Measurements from ENCODE around the gene TFCP2. TPM values are rescaled to one million over a fixed set of nuclear protein-coding genes. Genes with fewer than 3 reads are reported as not detected.
"Not testable (repeated sequence)": the region's sequence is repeated elsewhere in the genome, so short reads cannot be mapped to it uniquely, and the experiment has no call there.

Gene TFCP2
- 19.4 and 20.9 TPM in 2 replicates for polyA plus RNA-seq (2013)

- no peak within 1 kb of the TSS for H3K23ac ChIP-seq (ENCODE audit: low read length)
- peak within 1 kb of the TSS; percentile 86 for H4K12ac ChIP-seq (ENCODE audit: low read depth, low read length)
- no peaks in the 10 kb centered on the region for H3K9me3 ChIP-seq (ENCODE audit: insufficient read depth, low read depth, low read length)
- WGBS (ENCODE audit: extremely low coverage, insufficient coverage, insufficient read length): no CpG with 5 or more reads among the region's 58 CpGs
- peaks cover under 1 to 10% of the 10 kb centered on the region in 2 experiments for H3K4me1 ChIP-seq (ENCODE audit: control insufficient read depth in 1 of 2, insufficient read depth in 2 of 2, low read length in 2 of 2)
- H3K36me3 ChIP-seq (ENCODE audit: control insufficient read depth in 1 of 2, insufficient read depth in 2 of 2, low read length in 2 of 2): no peaks in the 10 kb centered on the region
- H3K27ac ChIP-seq (ENCODE audit: low read depth, low read length): peak within 1 kb of the TSS; percentile 97
- peak within 1 kb of the TSS; percentile 78 for H3K4me3 ChIP-seq (ENCODE audit: low read depth, low read length)
- peaks cover 9% of the 10 kb centered on the region for H3K79me2 ChIP-seq (ENCODE audit: control insufficient read depth, insufficient read depth, low read length, poor library complexity)
- H3K9ac ChIP-seq (ENCODE audit: low read length): peak within 1 kb of the TSS; percentile 89
- H3K79me1 ChIP-seq (ENCODE audit: low read length): peaks cover 8% of the 10 kb centered on the region
- H4K8ac ChIP-seq (ENCODE audit: low read depth, low read length): peak within 1 kb of the TSS; percentile 94
- DNase-seq: peak; percentile 96 to 98
- H3K4ac ChIP-seq (ENCODE audit: low read depth, low read length): peak within 1 kb of the TSS; percentile 39
- H2BK5ac ChIP-seq (ENCODE audit: low read depth, low read length, poor library complexity): peak within 1 kb of the TSS; percentile 95
- H4K91ac ChIP-seq (ENCODE audit: low read depth, low read length): peak within 1 kb of the TSS; percentile 91
- peak within 1 kb of the TSS; percentile 91 for H3K4me2 ChIP-seq (ENCODE audit: low read length)
- no peaks in the 10 kb centered on the region for H3K27me3 ChIP-seq (ENCODE audit: insufficient read depth, low read length)
- peak within 1 kb of the TSS; percentile 57 for H2AFZ ChIP-seq (ENCODE audit: insufficient read depth, low read length, poor library complexity)
- H3K14ac ChIP-seq (ENCODE audit: low read length): peak within 1 kb of the TSS; percentile 81
- H3K18ac ChIP-seq (ENCODE audit: low read length): peak within 1 kb of the TSS; percentile 77
- no peak within 1 kb of the TSS for H2BK12ac ChIP-seq (ENCODE audit: low read length)
- peak within 1 kb of the TSS; percentile 90 for H2BK120ac ChIP-seq (ENCODE audit: insufficient read depth, low read length, poor library complexity)
- H2AK5ac ChIP-seq (ENCODE audit: low read length): peak within 1 kb of the TSS; percentile 13
Measured at GRCh38 chr12:51172515-51173431, at the start of gene TFCP2. TFCP2 (minus strand) TSS chr12:51173135; CDS start chr12:51172422, 713 bp downstream.

- H3K4me2 ChIP-seq (ENCODE audit: low read length): no peak overlapping the region
- no peak overlapping the region for H3K14ac ChIP-seq (ENCODE audit: low read length)
- H2BK5ac ChIP-seq (ENCODE audit: low read depth, low read length, poor library complexity): no peak overlapping the region
- H3K4me1 ChIP-seq (ENCODE audit: control insufficient read depth in 1 of 2, insufficient read depth in 2 of 2, low read length in 2 of 2): peaks cover 4 to 7% of the 10 kb centered on the region in 2 experiments
- H2BK120ac ChIP-seq (ENCODE audit: insufficient read depth, low read length, poor library complexity): no peak overlapping the region
- no peak for DNase-seq
- no peak overlapping the region for H3K23ac ChIP-seq (ENCODE audit: low read length)
- H4K91ac ChIP-seq (ENCODE audit: low read depth, low read length): no peak overlapping the region
- no peak overlapping the region for H4K12ac ChIP-seq (ENCODE audit: low read depth, low read length)
- no peak overlapping the region for H3K9ac ChIP-seq (ENCODE audit: low read length)
- no peaks in the 10 kb centered on the region for H3K27me3 ChIP-seq (ENCODE audit: insufficient read depth, low read length)
- no peak overlapping the region for H2AK5ac ChIP-seq (ENCODE audit: low read length)
- WGBS (ENCODE audit: extremely low coverage, insufficient coverage, insufficient read length): 100% methylated on average over 3 of the region's 7 CpGs
- H4K8ac ChIP-seq (ENCODE audit: low read depth, low read length): no peak overlapping the region
- H3K9me3 ChIP-seq (ENCODE audit: insufficient read depth, low read depth, low read length): no peaks in the 10 kb centered on the region
- no peak overlapping the region for H2BK12ac ChIP-seq (ENCODE audit: low read length)
- H3K79me1 ChIP-seq (ENCODE audit: low read length): peaks cover 6% of the 10 kb centered on the region
- H3K18ac ChIP-seq (ENCODE audit: low read length): no peak overlapping the region
- H3K36me3 ChIP-seq (ENCODE audit: control insufficient read depth in 1 of 2, insufficient read depth in 2 of 2, low read length in 2 of 2): no peaks in the 10 kb centered on the region
- H3K79me2 ChIP-seq (ENCODE audit: control insufficient read depth, insufficient read depth, low read length, poor library complexity): peaks cover 2% of the 10 kb centered on the region
- H3K27ac ChIP-seq (ENCODE audit: low read depth, low read length): no peak overlapping the region
- no peak overlapping the region for H3K4me3 ChIP-seq (ENCODE audit: low read depth, low read length)
- no peak overlapping the region for H3K4ac ChIP-seq (ENCODE audit: low read depth, low read length)
- no peak overlapping the region for H2AFZ ChIP-seq (ENCODE audit: insufficient read depth, low read length, poor library complexity)
Measured at GRCh38 chr12:51222461-51222860, 49.5 kb upstream of the TFCP2 start.

- not testable (repeated sequence) for DNase-seq; H2BK5ac ChIP-seq (ENCODE audit: low read depth, low read length, poor library complexity); H4K8ac ChIP-seq (ENCODE audit: low read depth, low read length); H3K18ac ChIP-seq (ENCODE audit: low read length); H3K4ac ChIP-seq (ENCODE audit: low read depth, low read length); H2AK5ac ChIP-seq (ENCODE audit: low read length); H3K36me3 ChIP-seq (ENCODE audit: control insufficient read depth in 1 of 2, insufficient read depth in 2 of 2, low read length in 2 of 2); H3K79me2 ChIP-seq (ENCODE audit: control insufficient read depth, insufficient read depth, low read length, poor library complexity); H3K14ac ChIP-seq (ENCODE audit: low read length); H2AFZ ChIP-seq (ENCODE audit: insufficient read depth, low read length, poor library complexity); H2BK12ac ChIP-seq (ENCODE audit: low read length); H3K79me1 ChIP-seq (ENCODE audit: low read length); H3K27me3 ChIP-seq (ENCODE audit: insufficient read depth, low read length); H3K27ac ChIP-seq (ENCODE audit: low read depth, low read length); H3K23ac ChIP-seq (ENCODE audit: low read length); H3K4me2 ChIP-seq (ENCODE audit: low read length); H4K91ac ChIP-seq (ENCODE audit: low read depth, low read length); H3K9ac ChIP-seq (ENCODE audit: low read length); H4K12ac ChIP-seq (ENCODE audit: low read depth, low read length); H2BK120ac ChIP-seq (ENCODE audit: insufficient read depth, low read length, poor library complexity); H3K4me3 ChIP-seq (ENCODE audit: low read depth, low read length); H3K9me3 ChIP-seq (ENCODE audit: insufficient read depth, low read depth, low read length)
- peaks cover 4 to 10% of the 10 kb centered on the region in 2 experiments for H3K4me1 ChIP-seq (ENCODE audit: control insufficient read depth in 1 of 2, insufficient read depth in 2 of 2, low read length in 2 of 2)
- WGBS (ENCODE audit: extremely low coverage, insufficient coverage, insufficient read length): no CpG with 5 or more reads among the region's 12 CpGs
Measured at GRCh38 chr12:51219857-51220256, 46.9 kb upstream of the TFCP2 start.

GRCh38 chr12:51219322-51219721 lies 46.4 kb upstream of the TFCP2 start:
- no peak overlapping the region for H4K91ac ChIP-seq (ENCODE audit: low read depth, low read length)
- H4K12ac ChIP-seq (ENCODE audit: low read depth, low read length): no peak overlapping the region
- no peak overlapping the region for H3K23ac ChIP-seq (ENCODE audit: low read length)
- no CpG with 5 or more reads among the region's 5 CpGs for WGBS (ENCODE audit: extremely low coverage, insufficient coverage, insufficient read length)
- no peak overlapping the region for H3K4me3 ChIP-seq (ENCODE audit: low read depth, low read length)
- H3K18ac ChIP-seq (ENCODE audit: low read length): no peak overlapping the region
- no peak overlapping the region for H3K14ac ChIP-seq (ENCODE audit: low read length)
- H3K4me1 ChIP-seq (ENCODE audit: control insufficient read depth in 1 of 2, insufficient read depth in 2 of 2, low read length in 2 of 2): peaks cover 4 to 10% of the 10 kb centered on the region in 2 experiments
- H3K4ac ChIP-seq (ENCODE audit: low read depth, low read length): no peak overlapping the region
- no peaks in the 10 kb centered on the region for H3K36me3 ChIP-seq (ENCODE audit: control insufficient read depth in 1 of 2, insufficient read depth in 2 of 2, low read length in 2 of 2)
- no peaks in the 10 kb centered on the region for H3K27me3 ChIP-seq (ENCODE audit: insufficient read depth, low read length)
- no peak overlapping the region for H3K27ac ChIP-seq (ENCODE audit: low read depth, low read length)
- H3K79me1 ChIP-seq (ENCODE audit: low read length): peaks cover 9% of the 10 kb centered on the region
- H2BK12ac ChIP-seq (ENCODE audit: low read length): no peak overlapping the region
- no peak for DNase-seq
- H2BK5ac ChIP-seq (ENCODE audit: low read depth, low read length, poor library complexity): no peak overlapping the region
- no peak overlapping the region for H3K9ac ChIP-seq (ENCODE audit: low read length)
- H4K8ac ChIP-seq (ENCODE audit: low read depth, low read length): no peak overlapping the region
- no peak overlapping the region for H2AK5ac ChIP-seq (ENCODE audit: low read length)
- no peak overlapping the region for H3K4me2 ChIP-seq (ENCODE audit: low read length)
- peaks cover 2% of the 10 kb centered on the region for H3K79me2 ChIP-seq (ENCODE audit: control insufficient read depth, insufficient read depth, low read length, poor library complexity)
- no peaks in the 10 kb centered on the region for H3K9me3 ChIP-seq (ENCODE audit: insufficient read depth, low read depth, low read length)
- H2AFZ ChIP-seq (ENCODE audit: insufficient read depth, low read length, poor library complexity): no peak overlapping the region
- no peak overlapping the region for H2BK120ac ChIP-seq (ENCODE audit: insufficient read depth, low read length, poor library complexity)
